A673 (cell line): ENCODE data around the gene EIF1AD.

Experiments used
- EZH2 ChIP-seq: fragments of 200-600 bp; sonication (generic); IDR thresholded peaks from 2 replicates; pipeline ENCODE4 v1.6.1; 2017; ENCODE audit warnings: borderline replicate concordance, low read depth, mild to moderate bottlenecking, mixed read lengths, antibody characterized with exemption, low read length; ENCODE audit not compliant: poor library complexity, severe bottlenecking
- TF ChIP-seq, protein P1 (sequence below): fragments of 300-800, 200-600 bp; sonication (generic); conservative IDR thresholded peaks from 2 replicates; pipeline ENCODE4 v1.5.1; 2017; ENCODE audit warnings: low read depth, mild to moderate bottlenecking, antibody characterized with exemption, low read length, moderate library complexity, mixed read lengths

DNA sequence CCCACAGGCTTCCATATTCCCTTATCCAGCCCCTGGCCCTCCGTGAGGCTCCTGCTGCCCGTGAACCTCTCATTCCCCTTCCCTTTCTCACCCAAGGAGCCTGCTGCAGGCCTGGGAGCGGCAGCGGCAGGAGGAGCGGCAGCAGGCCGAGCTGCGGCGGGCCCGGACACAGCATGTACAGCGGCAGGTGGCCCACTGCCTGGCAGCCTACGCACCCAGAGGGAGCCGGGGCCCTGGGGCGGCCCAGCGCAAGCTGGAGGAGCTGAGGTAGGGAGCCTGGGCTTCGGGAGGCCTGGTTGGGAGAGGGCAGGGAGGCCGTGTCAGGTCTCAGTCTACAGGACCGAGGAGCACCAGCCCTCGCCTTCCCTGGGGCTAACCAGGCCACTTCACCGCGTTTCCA lies 48.5 kb downstream of the EIF1AD start:
- TF ChIP-seq, protein P1, sequence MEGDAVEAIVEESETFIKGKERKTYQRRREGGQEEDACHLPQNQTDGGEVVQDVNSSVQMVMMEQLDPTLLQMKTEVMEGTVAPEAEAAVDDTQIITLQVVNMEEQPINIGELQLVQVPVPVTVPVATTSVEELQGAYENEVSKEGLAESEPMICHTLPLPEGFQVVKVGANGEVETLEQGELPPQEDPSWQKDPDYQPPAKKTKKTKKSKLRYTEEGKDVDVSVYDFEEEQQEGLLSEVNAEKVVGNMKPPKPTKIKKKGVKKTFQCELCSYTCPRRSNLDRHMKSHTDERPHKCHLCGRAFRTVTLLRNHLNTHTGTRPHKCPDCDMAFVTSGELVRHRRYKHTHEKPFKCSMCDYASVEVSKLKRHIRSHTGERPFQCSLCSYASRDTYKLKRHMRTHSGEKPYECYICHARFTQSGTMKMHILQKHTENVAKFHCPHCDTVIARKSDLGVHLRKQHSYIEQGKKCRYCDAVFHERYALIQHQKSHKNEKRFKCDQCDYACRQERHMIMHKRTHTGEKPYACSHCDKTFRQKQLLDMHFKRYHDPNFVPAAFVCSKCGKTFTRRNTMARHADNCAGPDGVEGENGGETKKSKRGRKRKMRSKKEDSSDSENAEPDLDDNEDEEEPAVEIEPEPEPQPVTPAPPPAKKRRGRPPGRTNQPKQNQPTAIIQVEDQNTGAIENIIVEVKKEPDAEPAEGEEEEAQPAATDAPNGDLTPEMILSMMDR = no peak
- no peak for TF ChIP-seq EZH2
